Keratinocyte (primary cell): ENCODE measurements around the gene SMARCC2.

Experiments used
- CTCF ChIP-seq, 3 experiments: IDR thresholded peaks in 1 of 3; conservative IDR thresholded peaks in 1 of 3; optimal IDR thresholded peaks in 1 of 3; 2 replicates in 2 of 3; 3 replicates in 1 of 3; pipeline versions ENCODE3 to v1.5.1; 2011; ENCODE audit warnings: low read length in 3 of 3, mild to moderate bottlenecking in 3 of 3, moderate library complexity in 2 of 3, control low read depth in 1 of 3, inconsistent platforms in 1 of 3; ENCODE audit not compliant: insufficient read depth in 2 of 3; ENCODE audit errors: extremely low read depth in 1 of 3
- EZH2 ChIP-seq: IDR thresholded peaks from one replicate; pipeline ENCODE4 v1.6.1; 2012; ENCODE audit warnings: inconsistent platforms, mild to moderate bottlenecking, low read length, moderate library complexity

GRCh38 chr12:56216461-56216860, 27.2 kb upstream of the SMARCC2 start:
- TF ChIP-seq CTCF (optimal IDR thresholded peaks at IDR 0.05 in 1 of 3, IDR thresholded peaks at IDR 0.05 in 1 of 3, conservative IDR thresholded peaks at IDR 0.05 in 1 of 3; ENCODE audit: extremely low read depth in 1 of 3, insufficient read depth in 2 of 3, low read length in 3 of 3) (no peak), EZH2 (no peak)
